OCI-LY7 (cell line): ENCODE data around the gene AMOTL2. TPM values are rescaled to one million over a fixed set of nuclear protein-coding genes. Genes with fewer than 3 reads are reported as not detected.

Experiments
- BruUV-seq: library from RNA; stranded (reverse); fragments of 400-500 nt; replicated peaks from 2 replicates; lab custom pipeline; 2021; lab: Mats Ljungman, UMichigan
- CTCF ChIA-PET: fragments of 300-600 bp; sonication (Branson Sonifier 250); formaldehyde crosslinking; loops from one replicate; lab custom pipeline; 2022; ENCODE audit warnings: antibody characterized with exemption; ENCODE audit not compliant: unreplicated experiment; lab: Charles Lee
- POLR2A ChIA-PET: fragments of 300-600 bp; sonication (Branson Sonifier 250); formaldehyde crosslinking; loops from one replicate; lab custom pipeline; 2022; ENCODE audit warnings: antibody characterized with exemption; lab: Charles Lee
- DNase-seq: peaks from one replicate; pipeline ENCODE4 v3.0.0-alpha.2; 2015; ENCODE audit warnings: low spot score
- H2AFZ ChIP-seq: fragments of 200-600 bp; sonication (generic), shearing (Covaris generic); 2 replicates; pipeline ENCODE4 v1.6.1; 2014; ENCODE audit warnings: mild to moderate bottlenecking, antibody characterized with exemption, low read length, moderate library complexity
- H3K27ac ChIP-seq: fragments of 200-600 bp; sonication (generic); 2 replicates; pipeline ENCODE4 v1.5.1; 2014; ENCODE audit warnings: mixed run types, low read depth, mild to moderate bottlenecking, moderate library complexity, low read length, inconsistent platforms; ENCODE audit not compliant: poor library complexity, severe bottlenecking
- H3K36me3 ChIP-seq: fragments of 200-600 bp; sonication (generic); 2 replicates; pipeline ENCODE4 v1.6.1; 2014; ENCODE audit warnings: mild to moderate bottlenecking, antibody characterized with exemption, low read length, moderate library complexity, mixed read lengths; ENCODE audit not compliant: insufficient read depth
- H3K4me1 ChIP-seq: fragments of 200-600 bp; sonication (generic); 2 replicates; pipeline ENCODE4 v1.5.1; 2014; ENCODE audit warnings: mild to moderate bottlenecking, low read length; ENCODE audit not compliant: insufficient read depth, poor library complexity, severe bottlenecking
- H3K4me2 ChIP-seq: fragments of 200-600 bp; sonication (generic); 2 replicates; pipeline ENCODE4 v1.6.1; 2014; ENCODE audit warnings: mild to moderate bottlenecking, low read length
- H3K4me3 ChIP-seq: fragments of 200-600 bp; sonication (generic); 2 replicates; pipeline ENCODE4 v1.5.1; 2014; ENCODE audit warnings: mild to moderate bottlenecking, low read depth, low read length; ENCODE audit not compliant: poor library complexity, severe bottlenecking
- H3K79me2 ChIP-seq: fragments of 200-600 bp; sonication (generic); 2 replicates; pipeline ENCODE4 v1.6.1; 2016; ENCODE audit warnings: low read depth, mild to moderate bottlenecking, low read length, moderate library complexity, mixed read lengths; ENCODE audit not compliant: insufficient read depth
- H3K9me2 ChIP-seq: fragments of 200-600 bp; sonication (generic); 2 replicates; pipeline ENCODE4 v1.6.1; 2016; ENCODE audit warnings: mild to moderate bottlenecking, low read length, mixed read lengths; ENCODE audit not compliant: insufficient read depth
- H3K9me3 ChIP-seq: fragments of 200-600 bp; sonication (generic); 2 replicates; pipeline ENCODE4 v1.6.1; 2014; ENCODE audit warnings: mild to moderate bottlenecking, mixed run types, low read length, mixed read lengths
- H4K20me1 ChIP-seq: fragments of 200-600 bp; sonication (generic); 2 replicates; pipeline ENCODE4 v1.6.1; 2014; ENCODE audit warnings: mild to moderate bottlenecking, antibody characterized with exemption, low read length, moderate library complexity, mixed read lengths; ENCODE audit not compliant: insufficient read depth
- CTCF ChIP-seq: fragments of 200-600 bp; sonication (generic); conservative IDR thresholded peaks from 2 replicates; pipeline ENCODE4 v1.5.1; 2014; ENCODE audit warnings: mild to moderate bottlenecking, antibody characterized with exemption, low read length, moderate library complexity, mixed read lengths
- EZH2phosphoT487 ChIP-seq: fragments of 200-600 bp; sonication (generic); IDR thresholded peaks from 2 replicates; pipeline ENCODE4 v1.6.1; 2018; ENCODE audit warnings: low read depth, borderline replicate concordance, mild to moderate bottlenecking, mixed run types, antibody characterized with exemption, low read length, moderate library complexity, mixed read lengths
- intact Hi-C: fragments of 100-400 bp; cut with micrococcal nuclease; formaldehyde crosslinking; loops from one replicate; pipeline ENCODE4 v1.10.0; 2022; ENCODE audit not compliant: unreplicated experiment
- total RNA-seq, 2 experiments: library from RNA; depleted of rRNA in 1 of 2; stranded (reverse); fragments of >200 nt in 1 of 2; shearing (Covaris generic) in 1 of 2; gene quantifications; 2 replicates each; pipeline ENCODE4 v1.2.3, GENCODE V29; 2014 to 2022

The AMOTL2 gene
- total RNA-seq, 2 experiments from 2014 or later, result not detected

GRCh38 chr3:134318166-134318565 is 56.1 kb downstream of the AMOTL2 start:
- ChIA-PET POLR2A (interaction anchor here (1.2 kb wide), 1 partner anchor 22 kb away, joined by 3 read pairs; no protein-coding TSS in a partner anchor), CTCF (no interaction called here)
- TF ChIP-seq CTCF (no peak), EZH2phosphoT487 (no peak)
- intact Hi-C loops, result no loop called here
- DNase-seq, result no peak
- H3K4me1 ChIP-seq, result no peaks in the 10 kb centered on the region
- no peaks in the 10 kb centered on the region for H4K20me1 ChIP-seq
- H3K79me2 ChIP-seq, result no peaks in the 10 kb centered on the region
- H3K9me2 ChIP-seq, result no peaks in the 10 kb centered on the region
- H3K4me2 ChIP-seq, result no peak overlapping the region
- H3K27ac ChIP-seq, result no peak overlapping the region
- no peak overlapping the region for H2AFZ ChIP-seq
- H3K4me3 ChIP-seq, result no peak overlapping the region
- no TSS peak for BruUV-seq
- no peaks in the 10 kb centered on the region for H3K9me3 ChIP-seq
- H3K36me3 ChIP-seq, result no peaks in the 10 kb centered on the region

DNA sequence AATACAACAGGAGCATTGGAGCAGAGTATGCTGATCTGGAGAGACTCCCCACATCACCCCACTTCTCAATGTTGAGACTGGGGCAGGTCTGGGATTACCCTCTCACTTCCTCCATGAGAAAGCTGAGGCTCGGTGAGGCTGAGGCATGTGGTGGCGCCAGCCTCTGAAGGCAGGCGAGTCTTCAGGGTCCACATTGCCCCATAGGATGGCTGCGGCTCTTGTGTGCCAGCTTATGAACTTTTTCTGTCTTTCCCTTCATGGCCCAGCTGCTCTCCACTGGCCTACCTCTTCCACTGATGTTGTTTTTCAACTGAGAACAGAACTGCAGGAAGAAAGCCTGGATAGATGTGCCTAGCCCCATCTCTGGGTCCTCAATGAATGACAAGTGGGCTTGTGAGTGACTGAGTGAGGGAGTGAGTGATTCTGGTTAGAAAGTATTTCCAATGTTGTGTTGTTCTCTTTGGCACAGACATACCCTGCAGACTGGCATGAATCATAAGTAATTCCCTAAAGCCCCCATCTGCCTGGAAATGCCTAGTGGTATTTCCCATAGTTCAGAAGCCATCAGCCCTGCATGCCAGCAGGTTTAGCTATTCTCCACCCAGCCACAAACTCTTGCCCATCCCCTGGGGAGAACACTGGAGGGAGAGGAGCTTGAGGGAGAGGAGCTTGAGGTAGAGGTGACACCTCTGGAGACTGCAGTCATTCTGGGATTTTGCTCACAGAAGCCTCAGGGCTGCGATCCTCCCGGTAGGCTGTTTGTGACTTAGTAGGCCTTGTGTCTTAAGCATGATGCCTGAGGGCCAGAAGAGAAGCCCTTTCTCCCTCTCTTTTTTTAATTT is 56.9 kb downstream of the AMOTL2 start:
- Histone ChIP-seq H3K4me1 (no peaks in the 10 kb centered on the region), H3K9me2 (no peaks in the 10 kb centered on the region), H3K4me2 (no peak overlapping the region), H3K9me3 (no peaks in the 10 kb centered on the region), H4K20me1 (no peaks in the 10 kb centered on the region), H3K36me3 (no peaks in the 10 kb centered on the region), H3K27ac (no peak overlapping the region), H2AFZ (no peak overlapping the region), H3K79me2 (no peaks in the 10 kb centered on the region), H3K4me3 (no peak overlapping the region)
- TF ChIP-seq CTCF, result no peak
- TF ChIP-seq EZH2phosphoT487, result no peak
- intact Hi-C loops, result no loop called here
- ChIA-PET CTCF (interaction anchor here (0.6 kb wide), 1 partner anchor 143 kb away, joined by 3 read pairs; no protein-coding TSS in a partner anchor), POLR2A (interaction anchor here (0.6 kb wide), 1 partner anchor 9 kb away, joined by 3 read pairs; no protein-coding TSS in a partner anchor)
- BruUV-seq, result no TSS peak
- DNase-seq, result no peak
